KMS-11 (cell line): Measurements from ENCODE around the gene P2RX1.

Experiments
- H2AFZ ChIP-seq: fragments of 200-600 bp; sonication (generic); 2 replicates; pipeline ENCODE4 v1.6.1; 2016; ENCODE audit warnings: antibody characterized with exemption, mixed run types, low read depth
- H3K27ac ChIP-seq: fragments of 200-600 bp; sonication (generic); 2 replicates; pipeline ENCODE4 v1.6.1; 2016; ENCODE audit warnings: mild to moderate bottlenecking, mixed run types
- H3K27me3 ChIP-seq: fragments of 200-600 bp; sonication (generic); 2 replicates; pipeline ENCODE4 v1.6.1; 2017; ENCODE audit warnings: mild to moderate bottlenecking, low read depth, mixed run types, moderate library complexity; ENCODE audit not compliant: insufficient read depth
- H3K36me3 ChIP-seq: fragments of 200-600 bp; sonication (generic); 2 replicates; pipeline ENCODE4 v1.6.1; 2017; ENCODE audit warnings: mild to moderate bottlenecking, mixed run types; ENCODE audit not compliant: insufficient read depth
- H3K4me1 ChIP-seq: fragments of 200-600 bp; sonication (generic); 2 replicates; pipeline ENCODE4 v1.6.1; 2016; ENCODE audit warnings: mild to moderate bottlenecking, low read depth, mixed run types; ENCODE audit not compliant: poor library complexity, severe bottlenecking
- H3K4me2 ChIP-seq: fragments of 200-600 bp; sonication (generic); 2 replicates; pipeline ENCODE4 v1.7.0; 2016; ENCODE audit warnings: mild to moderate bottlenecking, mixed run types
- H3K4me3 ChIP-seq: fragments of 200-600 bp; sonication (generic); IDR thresholded peaks from 2 replicates; pipeline ENCODE4 v1.6.1; 2017; ENCODE audit warnings: low read depth, low read length, mixed read lengths; ENCODE audit not compliant: insufficient read depth
- H3K79me2 ChIP-seq: fragments of 200-600 bp; sonication (generic); 2 replicates; pipeline ENCODE4 v1.6.1; 2016; ENCODE audit warnings: low read depth, mixed run types; ENCODE audit not compliant: insufficient read depth
- H3K9ac ChIP-seq: fragments of 200-600 bp; sonication (generic); 2 replicates; pipeline ENCODE4 v1.6.1; 2016; ENCODE audit warnings: mild to moderate bottlenecking, mixed run types
- H4K20me1 ChIP-seq: fragments of 200-600 bp; sonication (generic); 2 replicates; pipeline ENCODE4 v1.6.1; 2016; ENCODE audit warnings: mild to moderate bottlenecking, mixed run types; ENCODE audit not compliant: insufficient read depth
- CTCF ChIP-seq: fragments of 200-600 bp; sonication (generic); conservative IDR thresholded peaks from 2 replicates; pipeline ENCODE4 v1.6.1; 2017; ENCODE audit warnings: low read depth, mild to moderate bottlenecking, antibody characterized with exemption, low read length, moderate library complexity, mixed read lengths

The P2RX1 gene

DNA sequence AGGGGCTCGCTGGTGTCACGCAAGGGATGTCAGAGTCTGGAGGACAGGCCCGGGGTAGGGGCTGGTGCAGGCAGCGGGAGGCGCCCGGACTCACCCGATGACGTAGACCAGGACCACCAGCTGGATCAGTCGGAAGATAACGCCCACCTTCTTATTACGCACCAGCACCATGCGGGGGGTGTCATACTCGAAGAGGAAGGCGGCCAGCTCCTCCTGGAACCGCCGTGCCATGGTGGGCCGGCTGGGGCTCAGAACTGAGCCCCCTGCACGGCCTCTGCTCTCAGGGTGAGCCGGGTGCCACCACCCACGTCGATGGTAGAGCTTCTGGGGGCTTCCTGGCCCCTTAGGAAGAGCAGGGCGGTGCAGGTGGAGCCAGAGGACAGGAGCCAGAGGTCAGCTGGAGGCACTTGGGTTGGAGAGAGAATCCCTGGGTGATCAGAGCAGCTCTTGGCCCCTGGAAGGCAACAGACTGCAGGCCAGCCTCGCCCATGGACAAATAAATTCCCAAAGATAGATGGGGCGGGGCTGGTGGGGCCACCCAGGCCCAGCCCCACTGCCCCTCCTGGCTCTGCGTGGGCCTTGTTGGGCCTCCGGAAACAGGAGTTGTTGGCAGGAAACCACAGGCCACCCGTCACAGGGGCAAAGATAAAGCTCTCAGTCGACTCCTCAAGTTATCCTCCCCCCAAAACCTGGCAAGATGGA, at the start of gene P2RX1:
TSS of gene P2RX1 (minus strand) at position 471 of the 702 bp plus-strand sequence. CDS start at position 231, 240 bp downstream.
- H3K9ac ChIP-seq: no peak within 1 kb of the TSS
- no peak within 1 kb of the TSS for H3K27ac ChIP-seq
- no peaks in the 10 kb centered on the region for H3K27me3 ChIP-seq
- no peak within 1 kb of the TSS for H3K4me2 ChIP-seq
- TF ChIP-seq CTCF: no peak
- H3K79me2 ChIP-seq: no peaks in the 10 kb centered on the region
- no peak within 1 kb of the TSS for H3K4me3 ChIP-seq
- no peaks in the 10 kb centered on the region for H3K36me3 ChIP-seq
- H3K4me1 ChIP-seq: peaks cover 6% of the 10 kb centered on the region
- no peak within 1 kb of the TSS for H2AFZ ChIP-seq
- H4K20me1 ChIP-seq: no peaks in the 10 kb centered on the region

- no peak overlapping the region; the same call in 1 of the 2 replicates for H3K9ac ChIP-seq
- H3K27ac ChIP-seq: peak overlapping the region; percentile 43
- H3K36me3 ChIP-seq: no peaks in the 10 kb centered on the region
- no peak for TF ChIP-seq CTCF
- H3K4me1 ChIP-seq: peaks cover 29% of the 10 kb centered on the region
- H3K4me2 ChIP-seq: peak overlapping the region; percentile 71
- H3K79me2 ChIP-seq: peaks cover 22% of the 10 kb centered on the region
- no peak overlapping the region for H3K4me3 ChIP-seq
- no peaks in the 10 kb centered on the region for H3K27me3 ChIP-seq
- H4K20me1 ChIP-seq: no peaks in the 10 kb centered on the region
- peak overlapping the region; percentile 90; the same call in 1 of the 2 replicates for H2AFZ ChIP-seq
Measured at GRCh38 chr17:3965118-3965800, 49.0 kb upstream of the P2RX1 start.

- peak within 1 kb of the TSS; percentile 90; the same call in 1 of the 2 replicates for H2AFZ ChIP-seq
- H3K4me2 ChIP-seq: peak within 1 kb of the TSS; percentile 80
- peaks cover 29% of the 10 kb centered on the region for H3K79me2 ChIP-seq
Measured at GRCh38 chr17:3964203-3965117, 48.2 kb upstream of the P2RX1 start, which contains the start of gene ATP2A3. Gene ATP2A3 (minus strand): TSS chr17:3964437. CDS start chr17:3964291, 146 bp downstream.

More at GRCh38 chr17:3964203-3965117, 48.2 kb upstream of the P2RX1 start, which contains the start of gene ATP2A3:
- Histone ChIP-seq H3K9ac (peak within 1 kb of the TSS; percentile 27), H3K27me3 (no peaks in the 10 kb centered on the region), H4K20me1 (no peaks in the 10 kb centered on the region), H3K27ac (peak within 1 kb of the TSS; percentile 43), H3K4me3 (no peak within 1 kb of the TSS), H3K36me3 (no peaks in the 10 kb centered on the region), H3K4me1 (peaks cover 37% of the 10 kb centered on the region)
- TF ChIP-seq CTCF: no peak
